Measurements from ENCODE around the gene CYBC1. TPM values are rescaled to one million over a fixed set of nuclear protein-coding genes. Genes with fewer than 3 reads are reported as not detected.

Gene CYBC1
- total RNA-seq, 4 donors from 2014 or later: 28.7 to 84.6 (median 64.6) TPM

GRCh38 chr17:82486231-82487094 lies 35.9 kb upstream of the CYBC1 start:
- TF ChIP-seq CTCF (IDR thresholded peaks at IDR 0.05; ENCODE audit: low read depth): no peak

- no peak for TF ChIP-seq CTCF (IDR thresholded peaks at IDR 0.05; ENCODE audit: low read depth)
Observed at GRCh38 chr17:82483836-82484235, 33.3 kb upstream of the CYBC1 start.

- TF ChIP-seq CTCF (IDR thresholded peaks at IDR 0.05; ENCODE audit: low read depth): no peak
Observed at GRCh38 chr17:82483204-82483660, 32.7 kb upstream of the CYBC1 start.

- TF ChIP-seq CTCF (IDR thresholded peaks at IDR 0.05; ENCODE audit: low read depth): no peak
Observed at GRCh38 chr17:82480318-82480717, 29.8 kb upstream of the CYBC1 start.

GRCh38 chr17:82479602-82480001 lies 29.1 kb upstream of the CYBC1 start:
- no peak for TF ChIP-seq CTCF (IDR thresholded peaks at IDR 0.05; ENCODE audit: low read depth)

GRCh38 chr17:82477934-82478333 lies 27.4 kb upstream of the CYBC1 start:
- TF ChIP-seq CTCF (IDR thresholded peaks at IDR 0.05; ENCODE audit: low read depth): no peak

GRCh38 chr17:82475458-82475857 lies 24.9 kb upstream of the CYBC1 start:
- TF ChIP-seq CTCF (IDR thresholded peaks at IDR 0.05; ENCODE audit: low read depth): no peak

All from subcutaneous adipose tissue (tissue), 4 donors.